SK-N-SH treated with all-trans-retinoic acid at 6 μM for 48 hours (cell line): ENCODE measurements around the gene PLAGL2.

ENCODE experiments used
- ATAC-seq: fragments of 200-7000 bp; cut with Tn5 transposase; 3 replicates; pipeline ENCODE4 v1.9.1; 2020; ENCODE audit warnings: mild to moderate bottlenecking, moderate library complexity
- BACH2 ChIP-seq: fragments of 250-450 bp; sonication (Bioruptor Pico); IDR thresholded peaks from 2 replicates; pipeline ENCODE4 v1.9.0; 2021; ENCODE audit warnings: mild to moderate bottlenecking, borderline replicate concordance
- CREB5 ChIP-seq: fragments of 250-450 bp; sonication (Bioruptor Pico); IDR thresholded peaks from 2 replicates; pipeline ENCODE4 v1.5.1; 2020; ENCODE audit warnings: low read depth, mild to moderate bottlenecking, moderate library complexity
- CSDC2 ChIP-seq: fragments of 250-450 bp; sonication (Bioruptor Pico); IDR thresholded peaks from 2 replicates; pipeline ENCODE4 v1.5.0; 2020; ENCODE audit warnings: mild to moderate bottlenecking, moderate library complexity
- ESRRG ChIP-seq: fragments of 250-450 bp; sonication (Bioruptor Pico); IDR thresholded peaks from 2 replicates; pipeline ENCODE4 v1.6.1; 2021; ENCODE audit warnings: mild to moderate bottlenecking
- GLIS3 ChIP-seq: fragments of 250-450 bp; sonication (Bioruptor Pico); IDR thresholded peaks from 2 replicates; pipeline ENCODE4 v1.5.0; 2020; ENCODE audit warnings: mild to moderate bottlenecking, moderate library complexity
- ISL1 ChIP-seq: fragments of 250-450 bp; sonication (Bioruptor Pico); IDR thresholded peaks from 2 replicates; pipeline ENCODE4 v2.1.2; 2022; ENCODE audit warnings: mild to moderate bottlenecking, moderate library complexity
- OSR1 ChIP-seq: fragments of 250-450 bp; sonication (Bioruptor Pico); IDR thresholded peaks from 2 replicates; pipeline ENCODE4 v1.8.0; 2022; ENCODE audit warnings: moderate library complexity, mild to moderate bottlenecking, inconsistent platforms
- PATZ1 ChIP-seq: fragments of 250-450 bp; sonication (Bioruptor Pico); IDR thresholded peaks from 2 replicates; pipeline ENCODE4 v1.8.0; 2020; ENCODE audit warnings: mild to moderate bottlenecking, moderate library complexity, borderline replicate concordance
- POU6F1 ChIP-seq: fragments of 250-450 bp; sonication (Bioruptor Pico); IDR thresholded peaks from 2 replicates; pipeline ENCODE4 v1.8.0; 2021; ENCODE audit warnings: low read depth, mild to moderate bottlenecking, moderate library complexity, borderline replicate concordance
- PPARA ChIP-seq: fragments of 250-450 bp; sonication (Bioruptor Pico); IDR thresholded peaks from 2 replicates; pipeline ENCODE4 v1.5.0; 2020; ENCODE audit warnings: mild to moderate bottlenecking, borderline replicate concordance
- RARB ChIP-seq: fragments of 250-450 bp; sonication (Bioruptor Pico); IDR thresholded peaks from 2 replicates; pipeline ENCODE4 v1.8.0; 2021; ENCODE audit warnings: mild to moderate bottlenecking, moderate library complexity
- SNAI2 ChIP-seq: fragments of 250-450 bp; sonication (Bioruptor Pico); IDR thresholded peaks from 2 replicates; pipeline ENCODE4 v1.5.0; 2020; ENCODE audit warnings: mild to moderate bottlenecking, moderate library complexity
- TCF4 ChIP-seq: fragments of 250-450 bp; sonication (Bioruptor Pico); IDR thresholded peaks from 2 replicates; pipeline ENCODE4 v1.8.0; 2021; ENCODE audit warnings: mild to moderate bottlenecking, moderate library complexity, borderline replicate concordance
- TOX ChIP-seq: fragments of 250-450 bp; sonication (Bioruptor Pico); IDR thresholded peaks from 2 replicates; pipeline ENCODE4 v1.8.0; 2021; ENCODE audit warnings: mild to moderate bottlenecking, moderate library complexity, borderline replicate concordance
- ZC3H10 ChIP-seq: fragments of 250-450 bp; sonication (Bioruptor Pico); IDR thresholded peaks from 2 replicates; pipeline ENCODE4 v1.5.1; 2021; ENCODE audit warnings: mild to moderate bottlenecking, moderate library complexity
- ZFP3 ChIP-seq: fragments of 250-450 bp; sonication (Bioruptor Pico); IDR thresholded peaks from 2 replicates; pipeline ENCODE4 v1.5.0; 2020; ENCODE audit warnings: mild to moderate bottlenecking, moderate library complexity
- ZFP30 ChIP-seq: fragments of 450-650 bp; formaldehyde crosslinking; IDR thresholded peaks from 2 replicates; pipeline ENCODE4 v1.5.0; 2022; ENCODE audit warnings: mild to moderate bottlenecking, moderate library complexity
- ZNF565 ChIP-seq: fragments of 450-650 bp; formaldehyde crosslinking; conservative IDR thresholded peaks from 2 replicates; pipeline ENCODE4 v1.5.0; 2020; ENCODE audit warnings: low read depth, mild to moderate bottlenecking, moderate library complexity
- ZNF70 ChIP-seq: fragments of 450-650 bp; formaldehyde crosslinking; IDR thresholded peaks from 2 replicates; pipeline ENCODE4 v1.5.0; 2020; ENCODE audit warnings: mild to moderate bottlenecking, moderate library complexity
- ZNF8 ChIP-seq: fragments of 450-650 bp; formaldehyde crosslinking; IDR thresholded peaks from 2 replicates; pipeline ENCODE4 v1.5.0; 2020; ENCODE audit warnings: mild to moderate bottlenecking, moderate library complexity
- TF ChIP-seq, protein P1 (sequence below): fragments of 250-450 bp; sonication (Bioruptor Pico); IDR thresholded peaks from 2 replicates; pipeline ENCODE4 v1.5.0; 2020; ENCODE audit warnings: mild to moderate bottlenecking, moderate library complexity

The PLAGL2 gene

DNA sequence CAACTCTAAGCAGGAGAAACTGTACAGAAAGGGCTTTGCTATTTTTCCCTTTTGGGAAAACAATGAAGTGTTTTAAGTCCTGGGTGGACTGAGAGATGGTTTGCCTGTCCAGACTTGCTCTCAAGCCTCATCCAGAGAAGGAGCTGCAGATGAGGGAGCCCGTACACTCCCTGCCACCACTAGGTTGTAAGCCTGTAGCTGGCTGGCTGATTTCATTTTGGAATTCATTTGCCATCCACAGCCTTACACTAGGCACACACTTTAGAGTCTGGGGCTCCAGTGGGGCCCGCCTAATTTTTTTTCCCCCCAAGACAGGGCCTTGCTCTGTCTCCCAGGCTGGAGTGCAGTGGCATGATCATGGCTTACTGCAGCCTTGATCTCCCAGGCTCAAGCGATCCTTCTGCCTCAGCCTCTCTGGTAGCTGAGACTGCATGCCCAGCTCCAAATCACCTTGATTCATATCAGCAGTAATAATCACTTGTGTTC, 28.5 kb upstream of the PLAGL2 start (continued):
- TF ChIP-seq PATZ1 (CRISPR knock-in tag) (no peak), TOX (CRISPR knock-in tag) (no peak), PPARA (no peak), ZFP30 (CRISPR knock-in tag) (no peak), ZNF70 (no peak), CSDC2 (no peak), ZNF565 (CRISPR knock-in tag) (no peak), ZC3H10 (CRISPR knock-in tag) (no peak), SNAI2 (CRISPR knock-in tag) (no peak), CREB5 (no peak)
- TF ChIP-seq, protein P1, sequence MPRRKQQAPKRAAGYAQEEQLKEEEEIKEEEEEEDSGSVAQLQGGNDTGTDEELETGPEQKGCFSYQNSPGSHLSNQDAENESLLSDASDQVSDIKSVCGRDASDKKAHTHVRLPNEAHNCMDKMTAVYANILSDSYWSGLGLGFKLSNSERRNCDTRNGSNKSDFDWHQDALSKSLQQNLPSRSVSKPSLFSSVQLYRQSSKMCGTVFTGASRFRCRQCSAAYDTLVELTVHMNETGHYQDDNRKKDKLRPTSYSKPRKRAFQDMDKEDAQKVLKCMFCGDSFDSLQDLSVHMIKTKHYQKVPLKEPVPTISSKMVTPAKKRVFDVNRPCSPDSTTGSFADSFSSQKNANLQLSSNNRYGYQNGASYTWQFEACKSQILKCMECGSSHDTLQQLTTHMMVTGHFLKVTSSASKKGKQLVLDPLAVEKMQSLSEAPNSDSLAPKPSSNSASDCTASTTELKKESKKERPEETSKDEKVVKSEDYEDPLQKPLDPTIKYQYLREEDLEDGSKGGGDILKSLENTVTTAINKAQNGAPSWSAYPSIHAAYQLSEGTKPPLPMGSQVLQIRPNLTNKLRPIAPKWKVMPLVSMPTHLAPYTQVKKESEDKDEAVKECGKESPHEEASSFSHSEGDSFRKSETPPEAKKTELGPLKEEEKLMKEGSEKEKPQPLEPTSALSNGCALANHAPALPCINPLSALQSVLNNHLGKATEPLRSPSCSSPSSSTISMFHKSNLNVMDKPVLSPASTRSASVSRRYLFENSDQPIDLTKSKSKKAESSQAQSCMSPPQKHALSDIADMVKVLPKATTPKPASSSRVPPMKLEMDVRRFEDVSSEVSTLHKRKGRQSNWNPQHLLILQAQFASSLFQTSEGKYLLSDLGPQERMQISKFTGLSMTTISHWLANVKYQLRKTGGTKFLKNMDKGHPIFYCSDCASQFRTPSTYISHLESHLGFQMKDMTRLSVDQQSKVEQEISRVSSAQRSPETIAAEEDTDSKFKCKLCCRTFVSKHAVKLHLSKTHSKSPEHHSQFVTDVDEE (CRISPR knock-in tag) = no peak

GRCh38 chr20:32235331-32236047, 27.9 kb upstream of the PLAGL2 start:
- no peak for ATAC-seq
- TF ChIP-seq ZC3H10 (CRISPR knock-in tag) = no peak
- no peak for TF ChIP-seq TCF4 (CRISPR knock-in tag)
- TF ChIP-seq ZFP3 (CRISPR knock-in tag) = no peak
- TF ChIP-seq BACH2 = no peak
- no peak for TF ChIP-seq ZNF8 (CRISPR knock-in tag)
- TF ChIP-seq GLIS3 = no peak
- TF ChIP-seq ESRRG = no peak
- no peak for TF ChIP-seq ISL1 (CRISPR knock-in tag)
- TF ChIP-seq POU6F1 (CRISPR knock-in tag) = no peak
- no peak for TF ChIP-seq CREB5
- TF ChIP-seq ZFP30 (CRISPR knock-in tag) = no peak
- TF ChIP-seq ZNF565 (CRISPR knock-in tag) = no peak
- no peak for TF ChIP-seq OSR1
- no peak for TF ChIP-seq SNAI2 (CRISPR knock-in tag)
- TF ChIP-seq, protein P1 (CRISPR knock-in tag) = no peak
- no peak for TF ChIP-seq RARB
